Measurements from ENCODE around the gene ATF7IP2. TPM values are rescaled to one million over a fixed set of nuclear protein-coding genes. Genes with fewer than 3 reads are reported as not detected.

Gene ATF7IP2
- total and polyA plus RNA-seq, 2 of the 13 experiments (the other 11 are each of a cell fraction or from before 2014, with no cell fraction given) = 117 to 217 TPM

- TF ChIP-seq, protein P1, sequence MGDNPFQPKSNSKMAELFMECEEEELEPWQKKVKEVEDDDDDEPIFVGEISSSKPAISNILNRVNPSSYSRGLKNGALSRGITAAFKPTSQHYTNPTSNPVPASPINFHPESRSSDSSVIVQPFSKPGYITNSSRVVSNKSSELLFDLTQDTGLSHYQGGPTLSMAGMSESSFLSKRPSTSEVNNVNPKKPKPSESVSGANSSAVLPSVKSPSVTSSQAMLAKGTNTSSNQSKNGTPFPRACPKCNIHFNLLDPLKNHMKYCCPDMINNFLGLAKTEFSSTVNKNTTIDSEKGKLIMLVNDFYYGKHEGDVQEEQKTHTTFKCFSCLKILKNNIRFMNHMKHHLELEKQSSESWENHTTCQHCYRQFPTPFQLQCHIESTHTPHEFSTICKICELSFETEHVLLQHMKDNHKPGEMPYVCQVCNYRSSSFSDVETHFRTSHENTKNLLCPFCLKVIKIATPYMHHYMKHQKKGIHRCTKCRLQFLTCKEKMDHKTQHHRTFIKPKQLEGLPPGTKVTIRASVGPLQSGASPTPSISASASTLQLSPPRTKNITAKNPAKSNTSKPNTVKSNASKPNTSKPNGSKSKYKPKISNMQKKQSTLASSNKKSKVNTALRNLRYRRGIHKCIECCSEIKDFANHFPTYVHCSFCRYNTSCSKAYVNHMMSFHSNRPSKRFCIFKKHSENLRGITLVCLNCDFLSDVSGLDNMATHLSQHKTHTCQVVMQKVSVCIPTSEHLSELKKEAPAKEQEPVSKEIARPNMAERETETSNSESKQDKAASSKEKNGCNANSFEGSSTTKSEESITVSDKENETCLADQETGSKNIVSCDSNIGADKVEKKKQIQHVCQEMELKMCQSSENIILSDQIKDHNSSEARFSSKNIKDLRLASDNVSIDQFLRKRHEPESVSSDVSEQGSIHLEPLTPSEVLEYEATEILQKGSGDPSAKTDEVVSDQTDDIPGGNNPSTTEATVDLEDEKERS (CRISPR knock-in tag; IDR thresholded peaks at IDR 0.05) = peak; percentile 79; the same call in 1 of the 2 replicates
- 0 out of 2 replicates have a peak, but pooled peaks have one; percentile 57 for TF ChIP-seq PPARG (CRISPR knock-in tag; conservative IDR thresholded peaks at IDR 0.05)
- no peak for TF ChIP-seq TBL1XR1 (IDR thresholded peaks at IDR 0.05; ENCODE audit: borderline replicate concordance, low read length, partially characterized antibody)
- TF ChIP-seq, protein P2, sequence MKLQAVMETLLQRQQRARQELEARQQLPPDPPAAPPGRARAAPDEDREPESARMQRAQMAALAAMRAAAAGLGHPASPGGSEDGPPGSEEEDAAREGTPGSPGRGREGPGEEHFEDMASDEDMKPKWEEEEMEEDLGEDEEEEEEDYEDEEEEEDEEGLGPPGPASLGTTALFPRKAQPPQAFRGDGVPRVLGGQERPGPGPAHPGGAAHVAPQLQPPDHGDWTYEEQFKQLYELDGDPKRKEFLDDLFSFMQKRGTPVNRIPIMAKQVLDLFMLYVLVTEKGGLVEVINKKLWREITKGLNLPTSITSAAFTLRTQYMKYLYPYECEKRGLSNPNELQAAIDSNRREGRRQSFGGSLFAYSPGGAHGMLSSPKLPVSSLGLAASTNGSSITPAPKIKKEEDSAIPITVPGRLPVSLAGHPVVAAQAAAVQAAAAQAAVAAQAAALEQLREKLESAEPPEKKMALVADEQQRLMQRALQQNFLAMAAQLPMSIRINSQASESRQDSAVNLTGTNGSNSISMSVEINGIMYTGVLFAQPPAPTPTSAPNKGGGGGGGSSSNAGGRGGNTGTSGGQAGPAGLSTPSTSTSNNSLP (IDR thresholded peaks at IDR 0.05; ENCODE audit: low read depth, low read length) = peak; percentile 92
- TF ChIP-seq ZNF687 (CRISPR knock-in tag; IDR thresholded peaks at IDR 0.05) = no peak
- TF ChIP-seq AHR (CRISPR knock-in tag; IDR thresholded peaks at IDR 0.05) = no peak
- no peak for TF ChIP-seq ZNF343 (CRISPR knock-in tag; IDR thresholded peaks at IDR 0.05)
- TF ChIP-seq RORA (CRISPR knock-in tag; IDR thresholded peaks at IDR 0.05) = no peak
- no peak for TF ChIP-seq BATF2 (CRISPR knock-in tag; IDR thresholded peaks at IDR 0.05)
- no peak for TF ChIP-seq ZNF615 (CRISPR knock-in tag; IDR thresholded peaks at IDR 0.05; ENCODE audit: borderline replicate concordance)
- TF ChIP-seq NFKB2 (CRISPR knock-in tag; IDR thresholded peaks at IDR 0.05; ENCODE audit: borderline replicate concordance) = no peak
- TF ChIP-seq POLR2A (IDR thresholded peaks at IDR 0.05; ENCODE audit: insufficient read depth in 1 of 2, low read depth in 2 of 2, low read length in 2 of 2) = no peak
- no peak for TF ChIP-seq NAIF1 (CRISPR knock-in tag; IDR thresholded peaks at IDR 0.05; ENCODE audit: borderline replicate concordance)
- TF ChIP-seq ZNF564 (CRISPR knock-in tag; IDR thresholded peaks at IDR 0.05) = no peak
- TF ChIP-seq RBM22 (optimal IDR thresholded peaks at IDR 0.05; ENCODE audit: low read length) = no peak
- no peak for TF ChIP-seq ZBTB1 (CRISPR knock-in tag; IDR thresholded peaks at IDR 0.05; ENCODE audit: borderline replicate concordance)
- no peak for TF ChIP-seq NFATC3 (CRISPR knock-in tag; IDR thresholded peaks at IDR 0.05)
- TF ChIP-seq, protein P3, sequence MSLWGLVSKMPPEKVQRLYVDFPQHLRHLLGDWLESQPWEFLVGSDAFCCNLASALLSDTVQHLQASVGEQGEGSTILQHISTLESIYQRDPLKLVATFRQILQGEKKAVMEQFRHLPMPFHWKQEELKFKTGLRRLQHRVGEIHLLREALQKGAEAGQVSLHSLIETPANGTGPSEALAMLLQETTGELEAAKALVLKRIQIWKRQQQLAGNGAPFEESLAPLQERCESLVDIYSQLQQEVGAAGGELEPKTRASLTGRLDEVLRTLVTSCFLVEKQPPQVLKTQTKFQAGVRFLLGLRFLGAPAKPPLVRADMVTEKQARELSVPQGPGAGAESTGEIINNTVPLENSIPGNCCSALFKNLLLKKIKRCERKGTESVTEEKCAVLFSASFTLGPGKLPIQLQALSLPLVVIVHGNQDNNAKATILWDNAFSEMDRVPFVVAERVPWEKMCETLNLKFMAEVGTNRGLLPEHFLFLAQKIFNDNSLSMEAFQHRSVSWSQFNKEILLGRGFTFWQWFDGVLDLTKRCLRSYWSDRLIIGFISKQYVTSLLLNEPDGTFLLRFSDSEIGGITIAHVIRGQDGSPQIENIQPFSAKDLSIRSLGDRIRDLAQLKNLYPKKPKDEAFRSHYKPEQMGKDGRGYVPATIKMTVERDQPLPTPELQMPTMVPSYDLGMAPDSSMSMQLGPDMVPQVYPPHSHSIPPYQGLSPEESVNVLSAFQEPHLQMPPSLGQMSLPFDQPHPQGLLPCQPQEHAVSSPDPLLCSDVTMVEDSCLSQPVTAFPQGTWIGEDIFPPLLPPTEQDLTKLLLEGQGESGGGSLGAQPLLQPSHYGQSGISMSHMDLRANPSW (CRISPR knock-in tag; IDR thresholded peaks at IDR 0.05; ENCODE audit: borderline replicate concordance) = no peak; the same call in 1 of the 2 replicates
Measured at GRCh38 chr16:10509534-10510025, 123.7 kb downstream of the ATF7IP2 start (continued).
